Prostate gland (tissue), 2 donors: ENCODE results near the gene SLCO2B1.

ENCODE experiments used
- POLR2A ChIP-seq: fragments of 450-650 bp; IDR thresholded peaks from one replicate; pipeline ENCODE4 v1.6.1; 2016; ENCODE audit warnings: antibody characterized with exemption, mild to moderate bottlenecking
- POLR2AphosphoS5 ChIP-seq: sonication (generic); formaldehyde crosslinking; IDR thresholded peaks from one replicate; pipeline ENCODE4 v1.6.1; 2017; ENCODE audit warnings: antibody characterized with exemption
- TF ChIP-seq, protein P1 (sequence below), 4 experiments: fragments of 200-600 bp in 2 of 4; fragments of 450-650 bp in 2 of 4; sonication (generic) in 2 of 4; IDR thresholded peaks; 1 replicate in 3 of 4; 2 replicates in 1 of 4; pipeline ENCODE4 v1.5.1; 2016 to 2019; ENCODE audit warnings: antibody characterized with exemption in 4 of 4, mild to moderate bottlenecking in 2 of 4, moderate library complexity in 2 of 4

DNA sequence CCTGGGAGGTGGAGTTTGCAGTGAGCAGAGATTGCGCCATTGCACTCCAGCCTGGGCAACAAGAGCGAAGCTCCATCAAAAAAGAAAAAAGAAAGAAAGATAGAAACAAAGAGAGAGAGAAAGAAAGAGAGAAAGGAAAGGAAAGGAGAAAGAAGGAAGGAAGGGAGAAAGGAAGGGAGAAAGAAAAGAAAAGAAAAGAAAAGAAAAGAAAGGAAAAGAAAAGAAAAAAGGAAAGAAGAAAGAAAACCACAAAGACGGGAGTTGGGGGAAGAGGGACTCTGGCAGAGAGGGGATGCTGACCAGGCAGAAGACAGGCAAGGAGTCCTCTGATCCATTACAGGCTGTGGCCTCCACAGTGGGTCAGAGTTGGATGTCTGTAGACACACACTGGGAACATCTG is 18.8 kb upstream of the SLCO2B1 start:
- TF ChIP-seq, protein P1, sequence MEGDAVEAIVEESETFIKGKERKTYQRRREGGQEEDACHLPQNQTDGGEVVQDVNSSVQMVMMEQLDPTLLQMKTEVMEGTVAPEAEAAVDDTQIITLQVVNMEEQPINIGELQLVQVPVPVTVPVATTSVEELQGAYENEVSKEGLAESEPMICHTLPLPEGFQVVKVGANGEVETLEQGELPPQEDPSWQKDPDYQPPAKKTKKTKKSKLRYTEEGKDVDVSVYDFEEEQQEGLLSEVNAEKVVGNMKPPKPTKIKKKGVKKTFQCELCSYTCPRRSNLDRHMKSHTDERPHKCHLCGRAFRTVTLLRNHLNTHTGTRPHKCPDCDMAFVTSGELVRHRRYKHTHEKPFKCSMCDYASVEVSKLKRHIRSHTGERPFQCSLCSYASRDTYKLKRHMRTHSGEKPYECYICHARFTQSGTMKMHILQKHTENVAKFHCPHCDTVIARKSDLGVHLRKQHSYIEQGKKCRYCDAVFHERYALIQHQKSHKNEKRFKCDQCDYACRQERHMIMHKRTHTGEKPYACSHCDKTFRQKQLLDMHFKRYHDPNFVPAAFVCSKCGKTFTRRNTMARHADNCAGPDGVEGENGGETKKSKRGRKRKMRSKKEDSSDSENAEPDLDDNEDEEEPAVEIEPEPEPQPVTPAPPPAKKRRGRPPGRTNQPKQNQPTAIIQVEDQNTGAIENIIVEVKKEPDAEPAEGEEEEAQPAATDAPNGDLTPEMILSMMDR (IDR thresholded peaks at IDR 0.05): no peak
- TF ChIP-seq POLR2A (no peak), POLR2AphosphoS5 (no peak)
